HepG2 (cell line): ENCODE data around the gene OSBPL9. TPM values are rescaled to one million over a fixed set of nuclear protein-coding genes. Genes with fewer than 3 reads are reported as not detected.
A peak's percentile ranks its signal among the peaks of the same experiment; 100 is the strongest.

ENCODE experiments used
- ARID3A ChIP-seq: IDR thresholded peaks from 2 replicates; pipeline ENCODE4 v1.6.1; 2012; ENCODE audit warnings: low read depth, low read length, improper control_type of control experiment
- ESRRA ChIP-seq: sonication (generic); formaldehyde crosslinking; IDR thresholded peaks from 2 replicates; pipeline ENCODE4 v1.5.1; 2020; ENCODE audit warnings: mild to moderate bottlenecking, low read depth, missing genetic modification reagents
- IRF9 ChIP-seq: sonication (generic); formaldehyde crosslinking; IDR thresholded peaks from 2 replicates; pipeline ENCODE4 v1.8.0; 2022; ENCODE audit warnings: missing genetic modification reagents, mild to moderate bottlenecking, borderline replicate concordance
- ISX ChIP-seq: sonication (generic); formaldehyde crosslinking; conservative IDR thresholded peaks from 2 replicates; pipeline ENCODE4 v1.5.0; 2020; ENCODE audit warnings: missing genetic modification reagents
- KLF16 ChIP-seq, 2 experiments: sonication (generic) in 1 of 2; formaldehyde crosslinking in 1 of 2; IDR thresholded peaks; 2 replicates each; pipeline versions ENCODE4 v1.6.1 to v1.8.0; 2016 to 2023; ENCODE audit warnings: missing genetic modification reagents in 2 of 2, missing compliant biosample characterization in 1 of 2
- LRRFIP1 ChIP-seq: sonication (generic); formaldehyde crosslinking; conservative IDR thresholded peaks from 2 replicates; pipeline ENCODE4 v1.4.0; 2020; ENCODE audit warnings: missing genetic modification reagents
- MIER3 ChIP-seq: IDR thresholded peaks from 2 replicates; pipeline ENCODE4 v1.6.1; 2016; ENCODE audit warnings: missing compliant biosample characterization, borderline replicate concordance
- NFATC3 ChIP-seq: sonication (generic); formaldehyde crosslinking; IDR thresholded peaks from 2 replicates; pipeline ENCODE4 v1.5.1; 2020; ENCODE audit warnings: mild to moderate bottlenecking, missing genetic modification reagents
- NR1H2 ChIP-seq: sonication (generic); formaldehyde crosslinking; IDR thresholded peaks from 2 replicates; pipeline ENCODE4 v1.8.1; 2022; ENCODE audit warnings: low read depth, missing genetic modification reagents, borderline replicate concordance
- SALL2 ChIP-seq: sonication (generic); formaldehyde crosslinking; IDR thresholded peaks from 2 replicates; pipeline ENCODE4 v1.8.1; 2023; ENCODE audit warnings: mild to moderate bottlenecking, missing genetic modification reagents, inconsistent platforms
- SP2 ChIP-seq: sonication (generic); formaldehyde crosslinking; IDR thresholded peaks from 2 replicates; pipeline ENCODE4 v1.5.1; 2020; ENCODE audit warnings: mild to moderate bottlenecking, missing genetic modification reagents
- TAF15 ChIP-seq: fragments of 200-400 bp; formaldehyde crosslinking; IDR thresholded peaks from one replicate; pipeline ENCODE4 v1.6.1; 2018; ENCODE audit warnings: mild to moderate bottlenecking, low read depth, low read length; ENCODE audit not compliant: poor library complexity, severe bottlenecking
- U2AF2 ChIP-seq: fragments of 200-400 bp; formaldehyde crosslinking; IDR thresholded peaks from 2 replicates; pipeline ENCODE4 v1.6.1; 2017; ENCODE audit warnings: low read depth, mild to moderate bottlenecking, low read length
- ZBTB34 ChIP-seq: sonication (generic); formaldehyde crosslinking; IDR thresholded peaks from 2 replicates; pipeline ENCODE4 v1.8.0; 2022; ENCODE audit warnings: mild to moderate bottlenecking, missing genetic modification reagents
- ZBTB38 ChIP-seq: sonication (generic); formaldehyde crosslinking; IDR thresholded peaks from 2 replicates; pipeline ENCODE4 v1.5.1; 2020; ENCODE audit warnings: mild to moderate bottlenecking, missing genetic modification reagents
- ZFP1 ChIP-seq: IDR thresholded peaks from 2 replicates; pipeline ENCODE4 v1.6.1; 2016
- ZFP41 ChIP-seq: sonication (generic); formaldehyde crosslinking; IDR thresholded peaks from 2 replicates; pipeline ENCODE4 v1.4.0; 2020; ENCODE audit warnings: mild to moderate bottlenecking, missing genetic modification reagents, borderline replicate concordance
- ZMAT3 ChIP-seq: sonication (generic); formaldehyde crosslinking; conservative IDR thresholded peaks from 2 replicates; pipeline ENCODE4 v1.7.0; 2021; ENCODE audit warnings: missing genetic modification reagents
- ZNF235 ChIP-seq: sonication (generic); formaldehyde crosslinking; IDR thresholded peaks from 2 replicates; pipeline ENCODE4 v1.8.1; 2023; ENCODE audit warnings: mild to moderate bottlenecking, missing genetic modification reagents, borderline replicate concordance
- ZNF709 ChIP-seq: sonication (generic); formaldehyde crosslinking; IDR thresholded peaks from 2 replicates; pipeline ENCODE4 v1.5.0; 2020; ENCODE audit warnings: mild to moderate bottlenecking, missing genetic modification reagents
- ZNF788 ChIP-seq: sonication (generic); formaldehyde crosslinking; IDR thresholded peaks from 2 replicates; pipeline ENCODE4 v1.5.0; 2020; ENCODE audit warnings: mild to moderate bottlenecking, missing genetic modification reagents, borderline replicate concordance
- ZSCAN5A ChIP-seq: sonication (generic); formaldehyde crosslinking; IDR thresholded peaks from 2 replicates; pipeline ENCODE4 v1.8.0; 2022; ENCODE audit warnings: mild to moderate bottlenecking, missing genetic modification reagents, borderline replicate concordance
- polyA plus RNA-seq, 8 experiments: library from polyadenylated mRNA; depleted of rRNA in 3 of 8; stranded (reverse) in 7 of 8; unstranded in 1 of 8; fragments of >200 nt; fragmentation: Illumina TruSeq in 4 of 8; extraction: Trizol in 4 of 8; gene quantifications; 2 replicates each; pipeline versions ENCODE4 v1.2.1 to v1.2.3, GENCODE V29; 2011 to 2016; ENCODE audit warnings: low read depth in 4 of 8, missing spikeins in 1 of 8, mixed read lengths in 1 of 8; ENCODE audit not compliant: insufficient read depth in 1 of 8
- total RNA-seq, 5 experiments: library from RNA; depleted of rRNA; stranded (reverse); fragments of >200 nt; fragmentation: Illumina TruSeq; extraction: Trizol; gene quantifications; 2 replicates each; pipeline ENCODE4 v1.2.3, GENCODE V29; 2016; ENCODE audit warnings: low read depth in 1 of 5

The OSBPL9 gene
- total and polyA plus RNA-seq, 2 of the 13 experiments (the other 11 are each of a cell fraction or from before 2014, with no cell fraction given) = 83.6 to 142 TPM

GRCh38 chr1:51690285-51690961 is 73.5 kb downstream of the OSBPL9 start (continued):
- TF ChIP-seq KLF16 (CRISPR knock-in tag; IDR thresholded peaks at IDR 0.05) (peak in 1 of 2 experiments; percentile 85; a peak in 1 of 4 replicates), ZNF235 (no peak), ZBTB38 (CRISPR knock-in tag) (no peak), ZFP1 (CRISPR knock-in tag) (no peak; the same call in 1 of the 2 replicates), ARID3A (peak; percentile 93), ISX (no peak), ZBTB34 (CRISPR knock-in tag) (0 out of 2 replicates have a peak, but pooled peaks have one; percentile 65), TAF15 (no peak), ZNF709 (no peak), NR1H2 (CRISPR knock-in tag) (no peak), ZFP41 (no peak), SALL2 (CRISPR knock-in tag) (0 out of 2 replicates have a peak, but pooled peaks have one; percentile 49), IRF9 (no peak), SP2 (no peak), LRRFIP1 (CRISPR knock-in tag) (no peak), MIER3 (CRISPR knock-in tag) (peak; percentile 73; the same call in 1 of the 2 replicates), ZMAT3 (no peak), ZNF788 (no peak), ESRRA (CRISPR knock-in tag) (no peak), ZSCAN5A (no peak), NFATC3 (CRISPR knock-in tag) (no peak), U2AF2 (no peak)
